Measurements from ENCODE around the gene DOK5. TPM values are rescaled to one million over a fixed set of nuclear protein-coding genes. Genes with fewer than 3 reads are reported as not detected.

Gene DOK5
- total and polyA plus RNA-seq, 2 experiments from 2014 or later = 5.0 to 6.9 TPM

- H3F3A ChIP-seq (replicated peaks; ENCODE audit: low read depth) = peaks cover 9% of the 10 kb centered on the region; the same call in 1 of the 2 replicates
- no peaks in the 10 kb centered on the region for H3K36me3 Mint-ChIP-seq (ENCODE audit: low read depth)
- H3K4me1 ChIP-seq (ENCODE audit: insufficient read depth) = peaks cover 21% of the 10 kb centered on the region
- peak overlapping the region; percentile 94 for H3K4me3 ChIP-seq
- H3K4me1 Mint-ChIP-seq = peaks cover 21% of the 10 kb centered on the region
- no peaks in the 10 kb centered on the region for H3K9me3 Mint-ChIP-seq
- peak overlapping the region; percentile 99 for H2AFZ ChIP-seq
- no peak for TF ChIP-seq CTCF (conservative IDR thresholded peaks at IDR 0.05; ENCODE audit: low read depth in 2 of 2)
- no peak for TF ChIP-seq REST (IDR thresholded peaks at IDR 0.05; ENCODE audit: unreplicated experiment)
- no peak for TF ChIP-seq ZNF114 (CRISPR knock-in tag; IDR thresholded peaks at IDR 0.05)
- no peak for TF ChIP-seq JUNB (IDR thresholded peaks at IDR 0.05; ENCODE audit: unreplicated experiment)
- no peak for TF ChIP-seq CREB1 (CRISPR knock-in tag; IDR thresholded peaks at IDR 0.05; ENCODE audit: low read depth)
- TF ChIP-seq ZNF331 (CRISPR knock-in tag; IDR thresholded peaks at IDR 0.05; ENCODE audit: low read depth) = no peak
- no peak for TF ChIP-seq STAT1 (IDR thresholded peaks at IDR 0.05; ENCODE audit: unreplicated experiment)
- TF ChIP-seq, protein P1, sequence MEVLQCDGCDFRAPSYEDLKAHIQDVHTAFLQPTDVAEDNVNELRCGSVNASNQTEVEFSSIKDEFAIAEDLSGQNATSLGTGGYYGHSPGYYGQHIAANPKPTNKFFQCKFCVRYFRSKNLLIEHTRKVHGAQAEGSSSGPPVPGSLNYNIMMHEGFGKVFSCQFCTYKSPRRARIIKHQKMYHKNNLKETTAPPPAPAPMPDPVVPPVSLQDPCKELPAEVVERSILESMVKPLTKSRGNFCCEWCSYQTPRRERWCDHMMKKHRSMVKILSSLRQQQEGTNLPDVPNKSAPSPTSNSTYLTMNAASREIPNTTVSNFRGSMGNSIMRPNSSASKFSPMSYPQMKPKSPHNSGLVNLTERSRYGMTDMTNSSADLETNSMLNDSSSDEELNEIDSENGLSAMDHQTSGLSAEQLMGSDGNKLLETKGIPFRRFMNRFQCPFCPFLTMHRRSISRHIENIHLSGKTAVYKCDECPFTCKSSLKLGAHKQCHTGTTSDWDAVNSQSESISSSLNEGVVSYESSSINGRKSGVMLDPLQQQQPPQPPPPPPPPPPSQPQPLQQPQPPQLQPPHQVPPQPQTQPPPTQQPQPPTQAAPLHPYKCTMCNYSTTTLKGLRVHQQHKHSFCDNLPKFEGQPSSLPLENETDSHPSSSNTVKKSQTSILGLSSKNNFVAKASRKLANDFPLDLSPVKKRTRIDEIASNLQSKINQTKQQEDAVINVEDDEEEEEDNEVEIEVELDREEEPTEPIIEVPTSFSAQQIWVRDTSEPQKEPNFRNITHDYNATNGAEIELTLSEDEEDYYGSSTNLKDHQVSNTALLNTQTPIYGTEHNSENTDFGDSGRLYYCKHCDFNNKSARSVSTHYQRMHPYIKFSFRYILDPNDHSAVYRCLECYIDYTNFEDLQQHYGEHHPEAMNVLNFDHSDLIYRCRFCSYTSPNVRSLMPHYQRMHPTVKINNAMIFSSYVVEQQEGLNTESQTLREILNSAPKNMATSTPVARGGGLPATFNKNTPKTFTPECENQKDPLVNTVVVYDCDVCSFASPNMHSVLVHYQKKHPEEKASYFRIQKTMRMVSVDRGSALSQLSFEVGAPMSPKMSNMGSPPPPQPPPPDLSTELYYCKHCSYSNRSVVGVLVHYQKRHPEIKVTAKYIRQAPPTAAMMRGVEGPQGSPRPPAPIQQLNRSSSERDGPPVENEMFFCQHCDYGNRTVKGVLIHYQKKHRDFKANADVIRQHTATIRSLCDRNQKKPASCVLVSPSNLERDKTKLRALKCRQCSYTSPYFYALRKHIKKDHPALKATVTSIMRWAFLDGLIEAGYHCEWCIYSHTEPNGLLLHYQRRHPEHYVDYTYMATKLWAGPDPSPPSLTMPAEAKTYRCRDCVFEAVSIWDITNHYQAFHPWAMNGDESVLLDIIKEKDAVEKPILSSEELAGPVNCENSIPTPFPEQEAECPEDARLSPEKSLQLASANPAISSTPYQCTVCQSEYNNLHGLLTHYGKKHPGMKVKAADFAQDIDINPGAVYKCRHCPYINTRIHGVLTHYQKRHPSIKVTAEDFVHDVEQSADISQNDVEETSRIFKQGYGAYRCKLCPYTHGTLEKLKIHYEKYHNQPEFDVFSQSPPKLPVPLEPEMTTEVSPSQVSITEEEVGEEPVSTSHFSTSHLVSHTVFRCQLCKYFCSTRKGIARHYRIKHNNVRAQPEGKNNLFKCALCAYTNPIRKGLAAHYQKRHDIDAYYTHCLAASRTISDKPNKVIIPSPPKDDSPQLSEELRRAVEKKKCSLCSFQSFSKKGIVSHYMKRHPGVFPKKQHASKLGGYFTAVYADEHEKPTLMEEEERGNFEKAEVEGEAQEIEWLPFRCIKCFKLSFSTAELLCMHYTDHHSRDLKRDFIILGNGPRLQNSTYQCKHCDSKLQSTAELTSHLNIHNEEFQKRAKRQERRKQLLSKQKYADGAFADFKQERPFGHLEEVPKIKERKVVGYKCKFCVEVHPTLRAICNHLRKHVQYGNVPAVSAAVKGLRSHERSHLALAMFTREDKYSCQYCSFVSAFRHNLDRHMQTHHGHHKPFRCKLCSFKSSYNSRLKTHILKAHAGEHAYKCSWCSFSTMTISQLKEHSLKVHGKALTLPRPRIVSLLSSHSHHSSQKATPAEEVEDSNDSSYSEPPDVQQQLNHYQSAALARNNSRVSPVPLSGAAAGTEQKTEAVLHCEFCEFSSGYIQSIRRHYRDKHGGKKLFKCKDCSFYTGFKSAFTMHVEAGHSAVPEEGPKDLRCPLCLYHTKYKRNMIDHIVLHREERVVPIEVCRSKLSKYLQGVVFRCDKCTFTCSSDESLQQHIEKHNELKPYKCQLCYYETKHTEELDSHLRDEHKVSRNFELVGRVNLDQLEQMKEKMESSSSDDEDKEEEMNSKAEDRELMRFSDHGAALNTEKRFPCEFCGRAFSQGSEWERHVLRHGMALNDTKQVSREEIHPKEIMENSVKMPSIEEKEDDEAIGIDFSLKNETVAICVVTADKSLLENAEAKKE (CRISPR knock-in tag; IDR thresholded peaks at IDR 0.05) = no peak
- no peak for TF ChIP-seq EZH2 (IDR thresholded peaks at IDR 0.05; ENCODE audit: low read depth, unreplicated experiment)
- no peak for TF ChIP-seq NANOG (IDR thresholded peaks at IDR 0.05; ENCODE audit: borderline replicate concordance)
- H3K27me3 Mint-ChIP-seq (ENCODE audit: insufficient read depth, low read depth, poor library complexity) = peaks cover 28% of the 10 kb centered on the region
- peak overlapping the region; percentile 94 for H3K4me3 Mint-ChIP-seq
- H3K27ac ChIP-seq (ENCODE audit: low read depth) = no peak overlapping the region
- ATAC-seq (peak; percentile 14), DNase-seq (ENCODE audit: low spot score) (peak; percentile 36)
- H4K20me1 ChIP-seq (replicated peaks; ENCODE audit: insufficient read depth) = no peaks in the 10 kb centered on the region
- H3K4me2 ChIP-seq = peak overlapping the region; percentile 95
- H3K36me3 ChIP-seq (ENCODE audit: insufficient read depth) = no peaks in the 10 kb centered on the region
- H3K27ac Mint-ChIP-seq = no peak overlapping the region
- peaks cover 35% of the 10 kb centered on the region for H3K27me3 ChIP-seq (ENCODE audit: insufficient read depth)
- no peaks in the 10 kb centered on the region for H3K9me2 ChIP-seq (ENCODE audit: insufficient read depth)
- H3K79me2 ChIP-seq (replicated peaks; ENCODE audit: insufficient read depth) = peaks cover 7% of the 10 kb centered on the region
Measured at GRCh38 chr20:54474866-54475265, 527 bp upstream of the DOK5 start.

Data from GM23338 (cell line).